K562 (cell line): Measurements from ENCODE around the gene GAMT. TPM values are rescaled to one million over a fixed set of nuclear protein-coding genes. Genes with fewer than 3 reads are reported as not detected.

Experiments used
- ATAC-seq: fragments of 200-7000 bp; cut with Tn5 transposase; 3 replicates; pipeline ENCODE4 v1.9.1; 2020; ENCODE audit warnings: moderate library complexity
- BruUV-seq: library from RNA; stranded (reverse); fragments of 400-500 nt; replicated peaks from 2 replicates; lab custom pipeline; 2021; lab: Mats Ljungman, UMichigan
- CTCF ChIA-PET: fragments of 300-600 bp; formaldehyde crosslinking; extraction: SDS; loops from one replicate; lab custom pipeline; 2021; ENCODE audit warnings: low intra/inter-chr PET ratio; lab: Yijun Ruan, JAX
- POLR2A ChIA-PET: fragments of 300-600, 350-650 bp; sonication (Branson Sonifier 250); formaldehyde crosslinking; extraction: SDS; loops from one replicate; lab custom pipeline; 2021; ENCODE audit warnings: antibody characterized with exemption, inconsistent platforms; lab: Yijun Ruan, JAX
- DNase-seq, 4 experiments: peaks; one replicate each; pipeline versions ENCODE4 v3.0.0 to v3.0.0-alpha.2; 2011 to 2018; ENCODE audit warnings: low spot score in 3 of 4, mixed read lengths in 3 of 4; ENCODE audit errors: extremely low read depth in 1 of 4
- FAIRE-seq: peaks from 2 replicates; lab custom pipeline; 2011; peaks lifted over from hg19 to GRCh38; lab: Jason Lieb, UNC
- H2AFZ ChIP-seq: 2 replicates; pipeline ENCODE4 v1.6.0; 2011; ENCODE audit warnings: low read depth, low read length, control low read depth, inconsistent platforms
- H3K27ac ChIP-seq: fragments of 200-600 bp; 3 replicates; pipeline ENCODE4 v1.8.0; 2011; ENCODE audit warnings: low read depth, mild to moderate bottlenecking, control low read depth, inconsistent platforms, low read length, moderate library complexity, mixed read lengths; ENCODE audit errors: extremely low read depth
- H3K27me3 ChIP-seq, 2 experiments: fragments of 300-600 bp in 1 of 2; 2 replicates in 1 of 2; 3 replicates in 1 of 2; pipeline versions ENCODE4 v1.6.0 to v1.8.0; 2011; ENCODE audit warnings: inconsistent platforms in 2 of 2, low read length in 2 of 2, mild to moderate bottlenecking in 1 of 2, mixed read lengths in 1 of 2, moderate library complexity in 1 of 2; ENCODE audit not compliant: control insufficient read depth in 2 of 2, insufficient read depth in 2 of 2
- H3K36me3 ChIP-seq: fragments of 300-600 bp; 3 replicates; pipeline ENCODE4 v1.8.0; 2011; ENCODE audit warnings: mild to moderate bottlenecking, low read length, inconsistent platforms; ENCODE audit not compliant: control insufficient read depth, insufficient read depth
- H3K4me1 ChIP-seq, 2 experiments: fragments of 200-600 bp in 1 of 2; replicated peaks in 1 of 2; 2 replicates in 1 of 2; 3 replicates in 1 of 2; pipeline versions ENCODE4 v1.5.1 to v1.8.0; 2011; ENCODE audit warnings: inconsistent platforms in 2 of 2, low read length in 2 of 2, mild to moderate bottlenecking in 1 of 2, mixed read lengths in 1 of 2, moderate library complexity in 1 of 2; ENCODE audit not compliant: control insufficient read depth in 2 of 2, insufficient read depth in 2 of 2
- H3K4me2 ChIP-seq: 2 replicates; pipeline ENCODE4 v1.6.1; 2011; ENCODE audit warnings: low read length, control low read depth, inconsistent platforms, mixed read lengths; ENCODE audit not compliant: insufficient read depth
- H3K4me3 ChIP-seq: fragments of 200-600 bp; sonication (generic), shearing (Covaris generic); 2 replicates; pipeline ENCODE4 v1.5.1; 2016; ENCODE audit warnings: control low read depth, inconsistent platforms
- H3K79me2 ChIP-seq: fragments of 200-600 bp; 3 replicates; pipeline ENCODE4 v1.8.0; 2011; ENCODE audit warnings: low read length, inconsistent platforms; ENCODE audit not compliant: control insufficient read depth, insufficient read depth
- H3K9ac ChIP-seq, 2 experiments: 2 replicates each; pipeline versions ENCODE4 v1.6.0 to v1.6.1; 2011; ENCODE audit warnings: low read depth in 2 of 2, low read length in 2 of 2, control low read depth in 1 of 2, inconsistent platforms in 1 of 2, mild to moderate bottlenecking in 1 of 2, mixed read lengths in 1 of 2; ENCODE audit not compliant: insufficient read depth in 1 of 2
- H3K9me1 ChIP-seq: one replicate; pipeline ENCODE4 v1.6.0; 2011; ENCODE audit warnings: inconsistent platforms, mild to moderate bottlenecking, low read length, moderate library complexity; ENCODE audit not compliant: control insufficient read depth, insufficient read depth
- H3K9me3 ChIP-seq: replicated peaks from 2 replicates; pipeline ENCODE4 v1.5.1; 2011; ENCODE audit warnings: low read depth, low read length, inconsistent platforms; ENCODE audit not compliant: control insufficient read depth, insufficient read depth
- H4K20me1 ChIP-seq: replicated peaks from 2 replicates; pipeline ENCODE4 v1.6.1; 2011; ENCODE audit warnings: low read length, inconsistent platforms, mixed read lengths; ENCODE audit not compliant: control insufficient read depth, insufficient read depth
- ARHGAP35 ChIP-seq: fragments of 450-650 bp; IDR thresholded peaks from 2 replicates; pipeline ENCODE4 v1.6.1; 2018; ENCODE audit not compliant: partially characterized antibody
- DNMT1 ChIP-seq: fragments of 450-650 bp; IDR thresholded peaks from 2 replicates; pipeline ENCODE4 v1.6.1; 2016; ENCODE audit warnings: antibody characterized with exemption, mild to moderate bottlenecking
- ELF2 ChIP-seq: fragments of 250-450 bp; sonication (Bioruptor Pico); IDR thresholded peaks from 2 replicates; pipeline ENCODE4 v1.5.0; 2021; ENCODE audit warnings: mild to moderate bottlenecking
- POLR2AphosphoS5 ChIP-seq: IDR thresholded peaks from 2 replicates; pipeline ENCODE4 v1.6.1; 2011; ENCODE audit warnings: mild to moderate bottlenecking, low read depth, low read length, moderate library complexity; ENCODE audit not compliant: control insufficient read depth, insufficient read depth
- POLR2G ChIP-seq: fragments of 200-400 bp; formaldehyde crosslinking; IDR thresholded peaks from 2 replicates; pipeline ENCODE4 v1.6.1; 2017; ENCODE audit warnings: low read depth, mild to moderate bottlenecking, antibody characterized with exemption, low read length, moderate library complexity
- TEAD4 ChIP-seq, 2 experiments: sonication (generic) in 1 of 2; formaldehyde crosslinking in 1 of 2; IDR thresholded peaks; 2 replicates each; pipeline versions ENCODE4 v1.6.1 to v1.8.0; 2012 to 2022; ENCODE audit warnings: borderline replicate concordance in 1 of 2, inconsistent platforms in 1 of 2, low read length in 1 of 2, mild to moderate bottlenecking in 1 of 2, missing genetic modification reagents in 1 of 2
- WGBS: fragments of 100-300 bp; shearing (Covaris generic); methylation state at CpG from one replicate; pipeline ENCODE4 v1.1.6; 2016; ENCODE audit warnings: low coverage, mixed read lengths; ENCODE audit not compliant: insufficient coverage; ENCODE audit errors: missing lambda C conversion rate; 5-methylcytosine and 5-hydroxymethylcytosine counted together
- in situ Hi-C: fragments of 300-500 bp; cut with MboI; formaldehyde crosslinking; loops from 4 replicates; pipeline ENCODE4 v1.15.0; 2018; ENCODE audit warnings: inconsistent platforms, mixed read lengths
- intact Hi-C: fragments of 100-400 bp; cut with micrococcal nuclease; formaldehyde crosslinking; loops from 2 replicates; pipeline ENCODE4 v1.14.2; 2022
- polyA plus RNA-seq, 8 experiments: library from polyadenylated mRNA; depleted of rRNA in 4 of 8; stranded (reverse) in 5 of 8; unstranded in 3 of 8; fragments of >200 nt; fragmentation: Nextera tagmentation in 2 of 8; fragmentation: Illumina TruSeq in 1 of 8; extraction: Ambion mirVana in 2 of 8; extraction: Trizol in 1 of 8; gene quantifications; 2 replicates each; pipeline versions ENCODE4 v1.2.1 to v1.2.3, GENCODE V29; 2011 to 2014; ENCODE audit warnings: inconsistent platforms in 1 of 8, missing spikeins in 1 of 8
- total RNA-seq, 7 experiments: library from RNA; depleted of rRNA in 6 of 7; stranded (reverse); fragments of >200 nt in 6 of 7; fragmentation: Illumina TruSeq in 2 of 7; extraction: Trizol in 2 of 7; gene quantifications; 2 replicates each; pipeline versions ENCODE4 v1.2.1 to v1.2.3, GENCODE V29; 2011 to 2021; ENCODE audit warnings: low replicate concordance in 1 of 7
- TF ChIP-seq, protein P1 (sequence below): sonication (generic); formaldehyde crosslinking; IDR thresholded peaks from 2 replicates; pipeline ENCODE4 v1.9.0; 2022; ENCODE audit warnings: mild to moderate bottlenecking, missing genetic modification reagents
- TF ChIP-seq, protein P2 (sequence below): fragments of 450-650 bp; formaldehyde crosslinking; IDR thresholded peaks from 2 replicates; pipeline ENCODE4 v1.4.0; 2020; ENCODE audit warnings: mild to moderate bottlenecking, mixed read lengths

Gene GAMT
- total and polyA plus RNA-seq, 9 of the 15 experiments (the other 6 are each of a cell fraction or from before 2014, with no cell fraction given) = 1.3 to 35.3 (median 27.2) TPM

DNA sequence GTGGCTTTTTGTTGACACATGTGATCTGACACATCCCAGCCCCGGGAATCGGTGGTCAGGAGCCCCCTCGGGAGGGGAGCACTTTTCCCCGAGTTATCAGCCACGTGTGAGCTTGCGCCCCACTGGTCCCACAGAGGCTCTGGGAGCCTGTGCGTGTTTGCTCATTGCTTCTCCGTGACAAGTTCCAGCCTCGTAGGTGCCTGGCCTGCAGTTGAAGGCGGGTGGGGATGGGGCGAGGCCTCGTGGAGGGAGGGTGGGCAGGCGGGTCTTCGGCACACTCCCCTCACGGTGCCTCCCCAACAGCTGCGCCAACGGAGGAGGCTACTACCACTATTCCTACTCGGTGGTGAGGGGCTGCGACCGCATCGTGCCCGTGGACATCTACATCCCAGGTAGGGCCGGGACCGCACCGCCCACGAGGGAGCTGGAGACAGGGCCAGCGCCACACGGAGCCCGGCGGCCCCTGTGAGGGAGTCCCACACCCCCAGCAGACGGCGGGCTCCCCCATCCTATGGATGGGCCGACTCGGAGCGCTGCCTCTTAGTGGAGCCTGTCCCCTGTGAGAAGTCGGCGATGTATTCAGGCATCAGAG lies 8.3 kb downstream of the GAMT start:
- TF ChIP-seq ARHGAP35 (no peak), DNMT1 (no peak), POLR2G (peak; percentile 51; the same call in 1 of the 2 replicates), ELF2 (CRISPR knock-in tag) (no peak), TEAD4 (IDR thresholded peaks at IDR 0.05; ENCODE audit: low read length) (no peak), TEAD4 (CRISPR knock-in tag; IDR thresholded peaks at IDR 0.05; ENCODE audit: borderline replicate concordance) (no peak), POLR2AphosphoS5 (0 out of 2 replicates have a peak, but pooled peaks have one; percentile 2)
- TF ChIP-seq, protein P1, sequence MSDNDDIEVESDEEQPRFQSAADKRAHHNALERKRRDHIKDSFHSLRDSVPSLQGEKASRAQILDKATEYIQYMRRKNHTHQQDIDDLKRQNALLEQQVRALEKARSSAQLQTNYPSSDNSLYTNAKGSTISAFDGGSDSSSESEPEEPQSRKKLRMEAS (CRISPR knock-in tag) = no peak
- TF ChIP-seq, protein P2, sequence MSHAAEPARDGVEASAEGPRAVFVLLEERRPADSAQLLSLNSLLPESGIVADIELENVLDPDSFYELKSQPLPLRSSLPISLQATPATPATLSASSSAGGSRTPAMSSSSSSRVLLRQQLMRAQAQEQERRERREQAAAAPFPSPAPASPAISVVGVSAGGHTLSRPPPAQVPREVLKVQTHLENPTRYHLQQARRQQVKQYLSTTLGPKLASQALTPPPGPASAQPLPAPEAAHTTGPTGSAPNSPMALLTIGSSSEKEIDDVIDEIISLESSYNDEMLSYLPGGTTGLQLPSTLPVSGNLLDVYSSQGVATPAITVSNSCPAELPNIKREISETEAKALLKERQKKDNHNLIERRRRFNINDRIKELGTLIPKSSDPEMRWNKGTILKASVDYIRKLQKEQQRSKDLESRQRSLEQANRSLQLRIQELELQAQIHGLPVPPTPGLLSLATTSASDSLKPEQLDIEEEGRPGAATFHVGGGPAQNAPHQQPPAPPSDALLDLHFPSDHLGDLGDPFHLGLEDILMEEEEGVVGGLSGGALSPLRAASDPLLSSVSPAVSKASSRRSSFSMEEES (CRISPR knock-in tag) = no peak
- Histone ChIP-seq H2AFZ (no peak overlapping the region), H3K27ac (no peak overlapping the region), H3K27me3 (no peaks in the 10 kb centered on the region), H3K4me3 (no peak overlapping the region), H3K36me3 (peaks cover 71% of the 10 kb centered on the region; the same call in 2 of the 3 replicates), H4K20me1 (peaks cover 13% of the 10 kb centered on the region), H3K9ac (no peak overlapping the region), H3K79me2 (peaks cover 4% of the 10 kb centered on the region; the same call in 2 of the 3 replicates), H3K4me1 (peaks cover 0 to 70% of the 10 kb centered on the region in 2 experiments; a peak in 3 of 5 replicates), H3K4me2 (no peak overlapping the region), H3K9me3 (no peaks in the 10 kb centered on the region), H3K9me1 (no peaks in the 10 kb centered on the region)
- BruUV-seq = no TSS peak
- WGBS = 96% methylated on average over 19 of the region's 37 CpGs
- DNase-seq = no peak
- intact Hi-C loops (no loop called here), in situ Hi-C loops (no loop called here)
- ChIA-PET POLR2A (no interaction called here), CTCF (no interaction called here)
- no peak for FAIRE-seq
- no peak for ATAC-seq
